HEK293 (cell line): ENCODE data around the gene FAM110D.
A peak's percentile ranks its signal among the peaks of the same experiment; 100 is the strongest.

Experiments
- BCL11A ChIP-seq: fragments of 450-650 bp; formaldehyde crosslinking; IDR thresholded peaks from 2 replicates; pipeline ENCODE4 v1.5.1; 2016; ENCODE audit warnings: low read depth, missing biosample characterization, missing genetic modification characterization
- BCL11B ChIP-seq: fragments of 450-650 bp; formaldehyde crosslinking; IDR thresholded peaks from 2 replicates; pipeline ENCODE4 v1.5.1; 2016; ENCODE audit warnings: low read depth, missing biosample characterization, missing genetic modification characterization
- CTCF ChIP-seq: fragments of 450-650 bp; formaldehyde crosslinking; IDR thresholded peaks from 2 replicates; pipeline ENCODE4 v1.5.1; 2016; ENCODE audit warnings: missing biosample characterization, missing genetic modification characterization
- FEZF1 ChIP-seq: fragments of 450-650 bp; formaldehyde crosslinking; IDR thresholded peaks from 2 replicates; pipeline ENCODE4 v1.5.1; 2016; ENCODE audit warnings: missing biosample characterization, missing genetic modification characterization
- GLIS1 ChIP-seq: fragments of 450-650 bp; formaldehyde crosslinking; IDR thresholded peaks from 2 replicates; pipeline ENCODE4 v1.5.1; 2016; ENCODE audit warnings: missing biosample characterization, missing genetic modification characterization
- GLIS2 ChIP-seq: fragments of 450-650 bp; formaldehyde crosslinking; IDR thresholded peaks from 2 replicates; pipeline ENCODE4 v1.5.1; 2016; ENCODE audit warnings: missing biosample characterization, missing genetic modification characterization
- OVOL3 ChIP-seq: fragments of 450-650 bp; formaldehyde crosslinking; IDR thresholded peaks from 2 replicates; pipeline ENCODE4 v1.5.1; 2016; ENCODE audit warnings: missing biosample characterization, missing genetic modification characterization
- RBAK ChIP-seq: fragments of 450-650 bp; formaldehyde crosslinking; IDR thresholded peaks from 2 replicates; pipeline ENCODE4 v1.5.1; 2016; ENCODE audit warnings: missing biosample characterization, missing genetic modification characterization
- SCRT2 ChIP-seq: fragments of 450-650 bp; formaldehyde crosslinking; IDR thresholded peaks from 2 replicates; pipeline ENCODE4 v1.5.1; 2016; ENCODE audit warnings: missing biosample characterization, missing genetic modification characterization
- WT1 ChIP-seq: fragments of 450-650 bp; formaldehyde crosslinking; IDR thresholded peaks from 2 replicates; pipeline ENCODE4 v1.5.1; 2016; ENCODE audit warnings: missing biosample characterization, missing genetic modification characterization
- ZBTB49 ChIP-seq: fragments of 450-650 bp; formaldehyde crosslinking; IDR thresholded peaks from 2 replicates; pipeline ENCODE4 v1.5.1; 2016; ENCODE audit warnings: missing biosample characterization, missing genetic modification characterization, low read depth
- ZBTB6 ChIP-seq: fragments of 450-650 bp; formaldehyde crosslinking; IDR thresholded peaks from 2 replicates; pipeline ENCODE4 v1.5.1; 2017; ENCODE audit warnings: missing biosample characterization, missing genetic modification characterization
- ZFP69B ChIP-seq: fragments of 450-650 bp; formaldehyde crosslinking; IDR thresholded peaks from 2 replicates; pipeline ENCODE4 v1.5.1; 2016; ENCODE audit warnings: missing biosample characterization, missing genetic modification characterization
- ZIC2 ChIP-seq: fragments of 450-650 bp; formaldehyde crosslinking; IDR thresholded peaks from 2 replicates; pipeline ENCODE4 v1.5.1; 2016; ENCODE audit warnings: missing biosample characterization, missing genetic modification characterization
- ZNF121 ChIP-seq: fragments of 450-650 bp; formaldehyde crosslinking; IDR thresholded peaks from 2 replicates; pipeline ENCODE4 v1.5.1; 2016; ENCODE audit warnings: missing biosample characterization, missing genetic modification characterization
- ZNF335 ChIP-seq: fragments of 450-650 bp; formaldehyde crosslinking; conservative IDR thresholded peaks from 2 replicates; pipeline ENCODE4 v1.5.1; 2016; ENCODE audit warnings: missing biosample characterization, missing genetic modification characterization
- ZNF341 ChIP-seq: fragments of 450-650 bp; formaldehyde crosslinking; IDR thresholded peaks from 2 replicates; pipeline ENCODE4; 2016; ENCODE audit warnings: low read depth, missing biosample characterization, missing genetic modification characterization
- ZNF398 ChIP-seq: fragments of 450-650 bp; formaldehyde crosslinking; IDR thresholded peaks from 2 replicates; pipeline ENCODE4 v1.5.1; 2017; ENCODE audit warnings: missing biosample characterization, missing genetic modification characterization
- ZNF426 ChIP-seq: fragments of 450-650 bp; formaldehyde crosslinking; IDR thresholded peaks from 2 replicates; pipeline ENCODE4 v1.5.1; 2017; ENCODE audit warnings: missing biosample characterization, missing genetic modification characterization, mild to moderate bottlenecking, inconsistent platforms, moderate library complexity
- ZNF561 ChIP-seq: fragments of 450-650 bp; IDR thresholded peaks from 2 replicates; pipeline ENCODE4 v1.5.1; 2018; ENCODE audit warnings: missing biosample characterization, missing genetic modification characterization, borderline replicate concordance
- ZNF580 ChIP-seq: fragments of 450-650 bp; formaldehyde crosslinking; IDR thresholded peaks from 2 replicates; pipeline ENCODE4 v1.5.1; 2016; ENCODE audit warnings: missing biosample characterization, missing genetic modification characterization
- ZNF585B ChIP-seq: fragments of 450-650 bp; formaldehyde crosslinking; IDR thresholded peaks from 2 replicates; pipeline ENCODE4 v1.5.1; 2016; ENCODE audit warnings: missing biosample characterization, missing genetic modification characterization
- ZNF621 ChIP-seq: fragments of 450-650 bp; formaldehyde crosslinking; IDR thresholded peaks from 2 replicates; pipeline ENCODE4 v1.5.1; 2017; ENCODE audit warnings: missing biosample characterization, missing genetic modification characterization
- ZNF654 ChIP-seq: fragments of 450-650 bp; formaldehyde crosslinking; IDR thresholded peaks from 2 replicates; pipeline ENCODE4 v1.5.1; 2016; ENCODE audit warnings: low read depth, missing biosample characterization, missing genetic modification characterization
- ZNF664 ChIP-seq: fragments of 450-650 bp; formaldehyde crosslinking; IDR thresholded peaks from 2 replicates; pipeline ENCODE4 v1.5.1; 2016; ENCODE audit warnings: missing biosample characterization, missing genetic modification characterization
- ZNF777 ChIP-seq: fragments of 450-650 bp; formaldehyde crosslinking; IDR thresholded peaks from 2 replicates; pipeline ENCODE4 v1.5.1; 2017; ENCODE audit warnings: missing biosample characterization, missing genetic modification characterization, borderline replicate concordance
- ZNF843 ChIP-seq: fragments of 450-650 bp; formaldehyde crosslinking; IDR thresholded peaks from 2 replicates; pipeline ENCODE4 v1.5.1; 2016; ENCODE audit warnings: missing biosample characterization, missing genetic modification characterization

FAM110D gene

GRCh38 chr1:26162220-26162709 is 3.4 kb downstream of the FAM110D start (continued):
- TF ChIP-seq ZNF843 (tag by site-specific recombination) = no peak
- no peak for TF ChIP-seq ZNF777
- TF ChIP-seq FEZF1 (tag by site-specific recombination) = no peak
- TF ChIP-seq ZIC2 = no peak
- peak; percentile 22; the same call in 1 of the 2 replicates for TF ChIP-seq ZNF341 (tag by site-specific recombination)
- no peak for TF ChIP-seq ZBTB49 (tag by site-specific recombination)
- 0 out of 2 replicates have a peak, but pooled peaks have one; percentile 14 for TF ChIP-seq SCRT2 (tag by site-specific recombination)
- TF ChIP-seq ZBTB6 = no peak
- no peak for TF ChIP-seq ZNF585B (tag by site-specific recombination)
- TF ChIP-seq ZNF621 (tag by site-specific recombination) = no peak
- TF ChIP-seq ZNF426 = no peak
- TF ChIP-seq ZNF121 (tag by site-specific recombination) = no peak
- TF ChIP-seq RBAK (tag by site-specific recombination) = no peak
- TF ChIP-seq ZNF398 (tag by site-specific recombination) = no peak
- TF ChIP-seq GLIS1 (tag by site-specific recombination) = 0 out of 2 replicates have a peak, but pooled peaks have one; percentile 3
- TF ChIP-seq WT1 (tag by site-specific recombination) = no peak
- no peak for TF ChIP-seq CTCF (tag by site-specific recombination)
- no peak for TF ChIP-seq ZFP69B (tag by site-specific recombination)
- no peak for TF ChIP-seq OVOL3 (tag by site-specific recombination)
- no peak for TF ChIP-seq ZNF654 (tag by site-specific recombination)
- TF ChIP-seq ZNF335 (tag by site-specific recombination) = 0 out of 2 replicates have a peak, but pooled peaks have one; percentile 7
- no peak for TF ChIP-seq BCL11B (tag by site-specific recombination)
- no peak for TF ChIP-seq BCL11A (tag by site-specific recombination)
- no peak for TF ChIP-seq ZNF561
- peak; percentile 92 for TF ChIP-seq ZNF664 (tag by site-specific recombination)
- no peak for TF ChIP-seq GLIS2 (tag by site-specific recombination)
- TF ChIP-seq ZNF580 (tag by site-specific recombination) = no peak
